OCI-M1 (cell line): ENCODE data around the gene ARHGEF11.
"Not testable (repeated sequence)": the region's sequence is repeated elsewhere in the genome, so short reads cannot be mapped to it uniquely, and the experiment has no call there.

Experiments
- DNase-seq: peaks from one replicate; lab custom pipeline; 2025; lab: John Stamatoyannopoulos, UW

ARHGEF11 gene

GRCh38 chr1:157045250-157046218, at the start of gene ARHGEF11:
ARHGEF11 (minus strand) TSS chr1:157045742; CDS start chr1:157044330, 1,412 bp downstream.
- peak; percentile 90 for DNase-seq

DNA sequence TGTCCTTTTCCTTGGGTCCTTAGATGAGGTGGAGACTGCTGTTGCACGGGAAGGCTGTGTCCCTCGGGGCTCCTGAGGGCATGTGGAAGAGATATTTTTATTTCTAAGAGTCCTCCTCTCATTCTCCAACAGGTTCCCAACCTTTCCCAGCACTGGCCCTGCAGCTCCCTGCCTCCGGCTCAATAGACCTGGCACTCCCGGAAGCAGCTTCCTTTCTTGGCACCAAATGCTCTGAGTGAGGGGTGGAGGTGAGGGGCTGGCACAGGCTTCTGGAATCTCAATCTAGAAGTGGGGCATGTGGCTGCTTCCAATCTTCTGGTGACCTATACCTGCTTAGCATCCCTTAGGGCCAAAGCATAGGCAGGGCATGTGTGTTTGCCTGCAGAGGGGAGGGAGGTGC, 49.5 kb upstream of the ARHGEF11 start:
- no peak for DNase-seq

GRCh38 chr1:157092831-157093230, 47.3 kb upstream of the ARHGEF11 start:
- DNase-seq, result no peak

GRCh38 chr1:157091668-157092273, 46.2 kb upstream of the ARHGEF11 start:
- DNase-seq, result no peak

DNA sequence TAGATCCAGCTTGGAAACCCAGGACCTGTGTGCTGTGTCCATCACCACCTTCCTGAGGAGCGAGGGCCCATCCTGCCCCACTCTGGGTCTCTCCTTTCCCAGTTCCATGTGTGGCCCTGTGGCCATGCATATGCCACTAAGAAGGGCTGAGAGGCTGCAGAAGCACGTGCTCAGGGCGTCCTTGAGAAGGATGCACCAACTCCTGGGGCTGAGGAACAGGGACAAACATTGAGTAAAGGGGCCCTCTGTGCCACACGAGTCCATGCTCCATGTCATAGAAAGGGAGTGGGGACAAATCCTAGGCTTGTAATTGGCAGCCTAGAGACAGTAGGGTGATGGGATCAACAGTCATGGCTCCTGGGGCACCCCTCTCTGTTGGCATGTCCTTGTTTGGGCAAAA, 45.6 kb upstream of the ARHGEF11 start:
- no peak for DNase-seq

DNA sequence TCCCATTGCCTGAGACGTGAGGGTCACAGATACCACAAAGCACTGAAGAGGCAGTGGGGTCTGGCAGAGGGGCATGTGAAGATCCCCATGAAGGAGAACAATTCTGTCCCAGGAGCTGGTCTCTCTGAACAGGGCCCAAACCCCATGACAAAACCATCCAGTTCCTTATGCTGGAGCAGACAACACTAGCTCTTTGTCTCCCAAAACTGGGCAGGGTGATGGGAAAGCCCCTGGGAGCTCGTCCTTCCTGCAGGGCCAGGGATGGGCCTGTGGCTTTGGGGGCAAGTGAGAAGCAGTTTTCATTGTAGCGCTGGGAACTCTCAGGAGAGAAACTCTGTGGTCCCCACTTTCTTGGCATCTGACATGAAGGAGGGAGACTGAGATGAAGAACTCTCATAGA, 45.2 kb upstream of the ARHGEF11 start:
- no peak for DNase-seq

DNA sequence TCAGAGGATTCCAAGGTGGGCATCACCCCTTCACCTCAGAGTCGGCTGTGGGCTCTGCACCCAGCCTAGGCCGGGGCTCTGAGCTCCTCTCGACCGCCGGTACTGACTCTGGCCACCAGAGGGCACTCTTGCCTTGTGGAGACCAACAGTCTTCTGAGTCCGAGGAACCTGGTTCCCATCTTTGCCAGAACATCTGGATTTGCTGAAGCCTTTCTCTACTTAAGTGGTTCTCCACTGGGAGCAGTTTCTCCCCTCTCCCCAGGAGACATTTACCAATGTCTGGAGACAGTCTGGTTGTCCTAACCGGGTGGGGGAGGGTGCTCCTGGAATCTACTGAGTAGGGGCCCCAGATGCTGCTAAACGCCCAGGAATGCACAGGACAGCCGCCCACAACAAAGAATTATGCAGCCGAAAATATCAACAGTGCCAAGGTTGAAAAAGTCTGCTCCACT, 44.7 kb upstream of the ARHGEF11 start:
- DNase-seq, result peak; percentile 91

DNA sequence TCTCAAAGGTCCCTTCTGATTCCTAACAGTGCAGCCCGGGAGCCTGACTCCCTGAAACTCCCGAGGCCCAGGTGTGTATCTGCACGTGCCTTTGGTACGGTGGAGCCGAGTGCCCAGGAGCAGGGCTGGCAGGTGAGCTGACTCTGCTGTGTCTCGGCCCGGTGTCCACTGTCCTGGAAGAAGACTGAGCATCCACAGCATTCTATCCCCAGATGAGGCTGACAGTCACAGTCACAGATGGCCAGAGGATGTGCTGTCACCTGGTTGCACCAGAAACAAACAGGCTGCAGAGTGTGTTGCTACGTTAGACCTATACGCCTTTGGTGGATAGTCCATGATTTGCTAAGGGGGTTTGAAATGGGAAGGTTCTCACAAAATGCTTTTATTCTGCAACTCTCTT, 44.2 kb upstream of the ARHGEF11 start:
- no peak for DNase-seq

DNA sequence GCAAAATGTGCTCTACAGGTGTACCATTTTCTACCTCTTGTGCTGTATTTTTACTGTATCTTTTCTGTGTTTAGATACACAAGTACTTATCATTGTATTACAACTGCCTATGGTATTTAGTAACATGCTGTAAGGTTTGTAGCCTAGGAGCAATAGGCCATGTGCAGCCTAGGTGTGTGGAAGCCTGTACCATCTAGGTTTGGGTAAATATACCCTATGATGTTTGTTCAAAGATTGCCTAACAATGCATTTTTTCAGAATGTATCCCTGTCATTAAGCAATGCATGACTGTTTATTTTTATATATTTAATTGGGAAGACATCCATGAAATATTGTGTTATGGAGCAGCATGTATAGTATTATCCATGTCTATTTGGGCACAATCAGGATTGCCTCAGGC, 43.1 kb upstream of the ARHGEF11 start:
- DNase-seq, result no peak

DNA sequence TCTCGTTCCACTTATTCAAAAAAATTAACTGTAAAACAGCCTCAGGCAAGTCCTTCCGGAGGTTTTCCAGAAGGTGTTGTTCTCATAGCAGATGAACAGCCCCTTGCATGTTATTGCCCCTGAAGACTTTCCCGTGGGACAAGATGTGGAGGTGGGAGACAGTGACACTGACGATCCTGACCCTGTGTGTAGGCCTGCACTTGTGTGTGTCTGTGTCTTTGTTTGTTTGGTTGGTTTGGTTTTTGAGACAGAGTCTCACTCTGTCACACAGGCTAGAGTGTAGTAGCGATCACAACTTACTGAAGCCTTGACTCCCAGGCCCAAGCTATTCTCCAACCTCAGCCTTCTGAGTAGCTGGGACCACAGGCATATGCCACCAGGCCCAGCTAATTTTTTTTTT, 41.5 kb upstream of the ARHGEF11 start:
- DNase-seq, result no peak

DNA sequence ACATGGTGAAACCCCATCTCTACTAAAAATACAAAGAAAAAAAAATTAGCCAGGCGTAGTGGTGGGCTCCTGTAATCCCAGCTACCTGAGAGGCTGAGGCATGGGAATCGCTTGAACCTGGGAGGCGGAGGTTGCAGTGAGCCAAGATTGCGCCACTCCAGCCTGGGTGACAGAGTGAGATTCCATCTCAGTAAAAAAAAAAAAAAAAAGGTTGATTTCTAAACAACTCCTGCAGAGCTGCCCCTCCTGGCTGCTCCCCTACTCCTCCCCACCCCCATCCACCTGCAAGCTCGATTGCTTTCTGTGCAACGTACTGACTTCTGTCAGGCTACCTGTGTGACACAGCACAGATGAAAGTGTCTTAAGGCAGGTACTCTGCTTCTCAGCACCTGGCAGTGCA, 40.8 kb upstream of the ARHGEF11 start:
- DNase-seq, result no peak

DNA sequence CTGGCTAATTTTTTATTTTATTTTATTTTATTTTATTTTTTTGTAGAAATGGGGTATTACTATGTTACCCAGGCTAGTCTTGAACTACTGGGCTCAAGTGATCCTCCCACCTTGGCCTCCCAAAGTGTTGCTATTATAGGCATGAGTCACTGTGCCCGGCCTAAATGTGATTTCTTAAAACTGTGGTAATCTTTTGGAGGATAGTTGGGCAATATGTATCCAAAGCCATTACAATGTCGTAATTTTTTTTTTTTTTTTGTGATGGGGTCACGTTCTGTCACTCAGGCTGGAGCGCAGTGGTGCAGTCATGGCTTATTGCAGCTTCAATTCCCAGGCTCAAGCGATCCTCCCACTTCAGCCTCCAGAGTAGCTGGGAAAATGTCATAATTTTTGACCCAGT, 39.9 kb upstream of the ARHGEF11 start:
- peak; percentile 53 for DNase-seq

DNA sequence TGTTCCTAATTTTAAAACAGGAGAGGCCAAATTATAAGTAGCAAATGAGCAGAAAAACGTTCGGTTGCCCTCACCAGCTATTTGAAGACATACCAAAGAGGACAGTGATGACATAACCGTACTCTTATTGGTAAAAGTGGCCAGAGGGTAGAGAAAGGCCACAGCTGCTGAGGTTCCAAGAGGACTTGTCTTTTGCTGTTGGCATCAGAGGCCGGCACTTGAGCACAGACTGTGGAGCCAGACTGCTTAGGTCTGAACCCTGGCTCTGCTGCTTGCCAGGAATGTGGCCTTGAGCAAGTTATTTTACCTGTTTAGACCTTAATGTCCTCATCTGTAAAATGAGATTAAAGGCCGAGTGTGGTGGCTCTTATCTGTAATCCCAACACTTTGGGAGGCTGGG, 39.2 kb upstream of the ARHGEF11 start:
- no peak for DNase-seq

DNA sequence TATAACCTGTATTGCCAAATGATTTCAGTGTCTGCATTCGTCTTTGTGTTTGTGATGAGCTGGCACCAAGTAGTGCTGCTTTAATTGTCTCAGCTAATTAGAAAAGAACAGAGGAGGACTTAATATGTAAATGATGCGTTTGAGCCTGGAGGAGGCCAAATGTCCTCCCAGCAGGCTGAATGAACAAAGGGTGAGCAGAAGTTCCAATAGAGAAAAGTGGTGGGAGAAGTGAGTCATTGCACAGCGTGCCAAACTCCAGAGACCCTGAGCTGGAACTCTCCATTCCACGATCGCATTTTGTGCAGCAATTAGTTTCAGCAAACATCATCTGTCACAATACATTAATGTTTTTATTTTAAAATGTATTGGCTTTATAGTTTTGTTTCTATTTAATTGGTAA, 36.2 kb upstream of the ARHGEF11 start:
- no peak for DNase-seq

GRCh38 chr1:157080714-157081113, 35.2 kb upstream of the ARHGEF11 start:
- no peak for DNase-seq

DNA sequence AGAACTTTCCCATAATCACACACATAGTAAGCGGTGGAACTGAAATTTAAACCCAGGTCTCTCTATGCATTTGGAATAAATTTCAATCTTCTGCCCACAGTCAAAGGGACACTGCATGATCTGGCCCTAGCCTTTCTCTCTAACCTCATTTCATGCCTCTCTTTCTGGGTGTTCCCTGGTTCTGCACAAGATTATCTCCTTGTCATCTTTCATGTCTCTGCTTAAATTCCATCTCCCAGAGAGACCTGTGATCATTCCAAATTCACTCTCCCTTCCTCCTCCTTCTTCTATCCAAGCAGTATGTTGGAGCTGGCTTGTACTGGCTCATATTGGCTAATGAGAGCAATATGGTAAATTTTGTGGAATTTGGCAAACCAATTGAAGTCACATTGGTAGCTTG, 31.9 kb upstream of the ARHGEF11 start:
- DNase-seq, result no peak

GRCh38 chr1:157073944-157074685, 28.6 kb upstream of the ARHGEF11 start:
- DNase-seq, result peak; percentile 78

- DNase-seq, result no peak
These were observed 24.1 kb upstream of the ARHGEF11 start for GRCh38 chr1:157069601-157070000.

DNA sequence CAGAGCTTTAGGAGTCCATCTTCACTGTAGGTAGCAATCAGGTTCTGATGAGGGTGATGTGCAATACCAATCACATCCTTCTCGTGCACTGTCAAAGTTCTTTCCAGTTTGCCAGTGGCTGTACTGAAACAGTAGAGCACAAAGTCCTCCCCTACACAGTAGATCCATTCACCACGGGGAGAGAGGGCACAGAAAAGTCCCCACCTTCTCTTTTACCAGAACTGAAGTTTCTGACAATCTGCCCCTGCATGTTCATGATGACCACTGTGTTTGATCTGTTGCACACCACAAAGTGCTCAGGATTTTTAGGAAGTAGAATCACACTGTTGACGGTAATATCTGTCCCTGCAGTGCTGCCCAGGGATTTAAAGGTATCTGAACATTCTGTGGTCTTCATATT, 13.7 kb upstream of the ARHGEF11 start:
- not testable (repeated sequence) for DNase-seq

GRCh38 chr1:157056269-157056668, 10.7 kb upstream of the ARHGEF11 start:
- no peak for DNase-seq

DNA sequence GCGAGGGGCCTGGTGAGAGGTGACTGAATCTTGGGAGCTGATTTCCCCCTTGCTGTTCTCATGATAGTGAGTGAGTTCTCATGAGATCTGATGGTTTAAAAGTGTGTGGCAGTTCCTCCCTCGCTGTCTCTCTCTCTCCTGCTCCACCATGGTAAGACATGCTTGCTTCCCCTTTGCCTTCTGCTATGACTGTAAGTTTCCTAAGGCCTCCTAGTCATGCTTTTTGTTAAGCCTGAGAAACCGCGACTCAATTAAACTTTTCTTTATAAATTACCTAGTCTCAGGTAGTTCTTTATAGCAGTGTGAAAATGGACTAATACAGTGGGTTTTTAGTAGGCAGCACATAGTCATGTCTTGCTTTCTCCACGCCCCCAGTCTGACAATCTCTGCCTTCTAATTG, 10.2 kb upstream of the ARHGEF11 start:
- DNase-seq, result not testable (repeated sequence)

GRCh38 chr1:157050836-157051235, 5.3 kb upstream of the ARHGEF11 start:
- no peak for DNase-seq

DNA sequence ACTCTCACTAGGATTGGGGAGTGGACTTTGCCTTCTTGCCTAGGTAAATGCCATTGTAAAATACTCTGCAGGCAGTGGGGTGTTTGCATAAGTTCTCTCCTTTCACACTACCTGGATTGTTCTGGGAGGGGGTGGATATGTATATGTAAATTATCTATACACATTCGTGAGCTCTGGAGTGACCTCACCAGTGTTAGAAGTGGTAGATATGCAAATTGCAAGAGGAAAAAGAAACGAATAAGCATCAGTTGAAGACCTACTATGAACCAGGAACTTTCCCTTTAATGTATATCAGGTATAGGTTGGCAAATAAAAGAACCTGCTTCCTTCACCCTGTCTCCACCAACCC, 1.5 kb upstream of the ARHGEF11 start:
- no peak for DNase-seq
